ENCODE data around the gene GNAS. TPM values are rescaled to one million over a fixed set of nuclear protein-coding genes. Genes with fewer than 3 reads are reported as not detected.

Gene GNAS
- total RNA-seq, 2 donors from 2014 or later = 1,246 to 1,267 TPM

- H3K4me1 Mint-ChIP-seq = no peaks in the 10 kb centered on the region
- Histone ChIP-seq H3K36me3 (ENCODE audit: control insufficient read depth, insufficient read depth, low read length) (no peaks in the 10 kb centered on the region), H3K9ac (ENCODE audit: extremely low read depth, low read length, poor library complexity, severe bottlenecking) (no peak overlapping the region), H3K9me3 (ENCODE audit: control insufficient read depth, low read length) (no peaks in the 10 kb centered on the region), H3K4me3 (ENCODE audit: low read length) (no peak overlapping the region), H3K27me3 (ENCODE audit: control insufficient read depth, insufficient read depth, low read length, poor library complexity, severe bottlenecking) (no peaks in the 10 kb centered on the region), H3K27ac (ENCODE audit: low read depth, low read length) (no peak overlapping the region), H3K4me1 (ENCODE audit: control insufficient read depth, insufficient read depth, low read length) (no peaks in the 10 kb centered on the region)
- peaks cover 17% of the 10 kb centered on the region for H3K27me3 Mint-ChIP-seq (ENCODE audit: insufficient read depth)
- 83% methylated on average over 1 of the region's 1 CpG; no CpG with 5 or more reads in 1 of the 2 experiments for WGBS, 2 experiments (ENCODE audit: insufficient coverage in 1 of 2, insufficient read length in 1 of 2)
- no peak for DNase-seq
- H3K36me3 Mint-ChIP-seq (ENCODE audit: low read depth) = no peaks in the 10 kb centered on the region
- no peak overlapping the region for H3K27ac Mint-ChIP-seq
- H3K9me3 Mint-ChIP-seq = no peaks in the 10 kb centered on the region
- no peak for TF ChIP-seq CTCF (conservative IDR thresholded peaks at IDR 0.05)
- H3K4me3 Mint-ChIP-seq = no peak overlapping the region
Observed at GRCh38 chr20:58922036-58922435, 69.5 kb downstream of the GNAS start.

- no peak overlapping the region for H3K4me3 Mint-ChIP-seq
Observed at GRCh38 chr20:58923117-58923712, 70.7 kb downstream of the GNAS start.

GRCh38 chr20:58926802-58927489, 74.4 kb downstream of the GNAS start:
- Histone ChIP-seq H3K9me3 (ENCODE audit: control insufficient read depth, low read length) (no peaks in the 10 kb centered on the region), H3K36me3 (ENCODE audit: control insufficient read depth, insufficient read depth, low read length) (no peaks in the 10 kb centered on the region), H3K4me3 (ENCODE audit: low read length) (no peak overlapping the region), H3K27me3 (ENCODE audit: control insufficient read depth, insufficient read depth, low read length, poor library complexity, severe bottlenecking) (no peaks in the 10 kb centered on the region), H3K27ac (ENCODE audit: low read depth, low read length) (no peak overlapping the region), H3K9ac (ENCODE audit: extremely low read depth, low read length, poor library complexity, severe bottlenecking) (no peak overlapping the region), H3K4me1 (ENCODE audit: control insufficient read depth, insufficient read depth, low read length) (no peaks in the 10 kb centered on the region)
- Mint-ChIP-seq H3K27ac (no peak overlapping the region), H3K9me3 (no peaks in the 10 kb centered on the region), H3K27me3 (ENCODE audit: insufficient read depth) (peaks cover 4% of the 10 kb centered on the region), H3K4me1 (peaks cover 5% of the 10 kb centered on the region), H3K36me3 (ENCODE audit: low read depth) (no peaks in the 10 kb centered on the region), H3K4me3 (no peak overlapping the region)
- no peak for DNase-seq
- no peak for TF ChIP-seq CTCF (conservative IDR thresholded peaks at IDR 0.05)
- WGBS, 2 experiments (ENCODE audit: insufficient coverage in 1 of 2, insufficient read length in 1 of 2) = 89 to 91% methylated on average over 8 to 10 of the region's 10 CpGs

More at GRCh38 chr20:58923117-58923712, 70.7 kb downstream of the GNAS start:
- Histone ChIP-seq H3K4me3 (ENCODE audit: low read length) (no peak overlapping the region), H3K9me3 (ENCODE audit: control insufficient read depth, low read length) (no peaks in the 10 kb centered on the region), H3K9ac (ENCODE audit: extremely low read depth, low read length, poor library complexity, severe bottlenecking) (no peak overlapping the region), H3K4me1 (ENCODE audit: control insufficient read depth, insufficient read depth, low read length) (no peaks in the 10 kb centered on the region), H3K36me3 (ENCODE audit: control insufficient read depth, insufficient read depth, low read length) (no peaks in the 10 kb centered on the region), H3K27ac (ENCODE audit: low read depth, low read length) (no peak overlapping the region), H3K27me3 (ENCODE audit: control insufficient read depth, insufficient read depth, low read length, poor library complexity, severe bottlenecking) (no peaks in the 10 kb centered on the region)
- Mint-ChIP-seq H3K27ac (no peak overlapping the region), H3K4me1 (no peaks in the 10 kb centered on the region), H3K27me3 (ENCODE audit: insufficient read depth) (peaks cover 17% of the 10 kb centered on the region), H3K9me3 (no peaks in the 10 kb centered on the region), H3K36me3 (ENCODE audit: low read depth) (no peaks in the 10 kb centered on the region)
- no peak for DNase-seq
- WGBS, 2 experiments (ENCODE audit: insufficient coverage in 1 of 2, insufficient read length in 1 of 2) = 76 to 84% methylated on average over 6 to 8 of the region's 8 CpGs
- TF ChIP-seq CTCF (conservative IDR thresholded peaks at IDR 0.05) = no peak
